Prostate gland (tissue), 2 donors: ENCODE data around the gene UNC5B. TPM values are rescaled to one million over a fixed set of nuclear protein-coding genes. Genes with fewer than 3 reads are reported as not detected.
A peak's percentile ranks its signal among the peaks of the same experiment; 100 is the strongest.

ENCODE experiments used
- DNase-seq: peaks from one replicate; pipeline ENCODE4 v3.0.0-alpha.2; 2019; ENCODE audit warnings: low spot score
- H3K27ac ChIP-seq, 2 donors: fragments of 200-600 bp; sonication (generic); 2 replicates each; pipeline ENCODE4 v1.5.1; 2017 to 2019
- H3K27me3 ChIP-seq: fragments of 200-600 bp; sonication (generic); replicated peaks from 2 replicates; pipeline ENCODE4 v1.5.1; 2019; ENCODE audit not compliant: insufficient read depth
- H3K36me3 ChIP-seq, 2 donors: fragments of 200-600 bp; sonication (generic); 1 replicate in 1 of 2; 2 replicates in 1 of 2; pipeline versions ENCODE4 v1.5.1 to v1.8.1; 2017 to 2019
- H3K4me1 ChIP-seq: fragments of 200-600 bp; sonication (generic); replicated peaks from 2 replicates; pipeline ENCODE4 v1.5.1; 2019
- H3K4me3 ChIP-seq, 2 donors: fragments of 200-600 bp; sonication (generic); 2 replicates each; pipeline ENCODE4 v1.5.1; 2017 to 2019
- H3K9me3 ChIP-seq: fragments of 200-600 bp; sonication (generic); 2 replicates; pipeline ENCODE4 v1.5.1; 2017
- CTCF ChIP-seq, 4 experiments: fragments of 200-600 bp in 2 of 4; fragments of 450-650 bp in 2 of 4; sonication (generic) in 2 of 4; IDR thresholded peaks; 1 replicate in 3 of 4; 2 replicates in 1 of 4; pipeline ENCODE4 v1.5.1; 2016 to 2019; ENCODE audit warnings: antibody characterized with exemption in 4 of 4, mild to moderate bottlenecking in 2 of 4, moderate library complexity in 2 of 4
- POLR2A ChIP-seq: fragments of 450-650 bp; IDR thresholded peaks from one replicate; pipeline ENCODE4 v1.6.1; 2016; ENCODE audit warnings: antibody characterized with exemption, mild to moderate bottlenecking
- POLR2AphosphoS5 ChIP-seq: sonication (generic); formaldehyde crosslinking; IDR thresholded peaks from one replicate; pipeline ENCODE4 v1.6.1; 2017; ENCODE audit warnings: antibody characterized with exemption
- WGBS: methylation state at CpG from one replicate; pipeline ENCODE4 v1.1.5; 2018; 5-methylcytosine and 5-hydroxymethylcytosine counted together
- intact Hi-C: fragments of 100-400 bp; cut with DNase I; formaldehyde crosslinking; loops from one replicate; pipeline ENCODE4 v1.14.2; 2022
- total RNA-seq, 2 donors: library from RNA; depleted of rRNA; stranded (reverse); fragments of >200 nt; gene quantifications; one replicate each; pipeline ENCODE4 v1.1.0, GENCODE V29; 2016

Gene UNC5B
- total RNA-seq, 2 donors from 2014 or later, result 12.8 to 58.4 TPM

GRCh38 chr10:71213127-71213621, 804 bp downstream of the UNC5B start:
- TF ChIP-seq POLR2AphosphoS5 (peak; percentile 60), CTCF (IDR thresholded peaks at IDR 0.05) (no peak), POLR2A (peak; percentile 68)
- Histone ChIP-seq H3K36me3 (no peaks in the 10 kb centered on the region), H3K4me1 (peaks cover 2% of the 10 kb centered on the region), H3K9me3 (no peaks in the 10 kb centered on the region), H3K27me3 (no peaks in the 10 kb centered on the region), H3K27ac (peak overlapping the region; percentile 80 to 81), H3K4me3 (peak overlapping the region; percentile 58 to 64)
- DNase-seq, result peak; percentile 87
- WGBS, result under 1% methylated on average over 29 of the region's 36 CpGs
- intact Hi-C loops, result loop anchor here (5.0 to 10.0 kb wide), 2 partner anchors 74 to 398 kb away; partner anchors contain the start of gene SGPL1

GRCh38 chr10:71213761-71214440, 1.5 kb downstream of the UNC5B start:
- WGBS, result 5% methylated on average over 33 of the region's 33 CpGs
- H3K9me3 ChIP-seq, result no peaks in the 10 kb centered on the region
- peak overlapping the region in 1 of 2 donors; percentile 81 for H3K27ac ChIP-seq
- intact Hi-C loops, result loop anchor here (5.0 to 10.0 kb wide), 2 partner anchors 73 to 399 kb away; partner anchors contain the start of gene SGPL1
- peaks cover 2% of the 10 kb centered on the region for H3K4me1 ChIP-seq
- DNase-seq, result no peak
- H3K4me3 ChIP-seq, result peak overlapping the region; percentile 58 to 64
- H3K27me3 ChIP-seq, result no peaks in the 10 kb centered on the region
- TF ChIP-seq POLR2AphosphoS5, result no peak
- TF ChIP-seq POLR2A, result peak; percentile 66
- no peak for TF ChIP-seq CTCF (IDR thresholded peaks at IDR 0.05)
- no peaks in the 10 kb centered on the region for H3K36me3 ChIP-seq

- Histone ChIP-seq H3K36me3 (no peaks in the 10 kb centered on the region), H3K4me3 (no peak overlapping the region), H3K27me3 (no peaks in the 10 kb centered on the region), H3K4me1 (peaks cover 2% of the 10 kb centered on the region), H3K9me3 (no peaks in the 10 kb centered on the region), H3K27ac (no peak overlapping the region)
- WGBS, result 88% methylated on average over 7 of the region's 7 CpGs
- TF ChIP-seq POLR2AphosphoS5 (no peak), CTCF (IDR thresholded peaks at IDR 0.05) (no peak), POLR2A (no peak)
- intact Hi-C loops, result loop anchor here (5.0 to 10.0 kb wide), 2 partner anchors 72 to 400 kb away; partner anchors contain the start of gene SGPL1
- DNase-seq, result no peak
These were observed 2.5 kb downstream of the UNC5B start for GRCh38 chr10:71214641-71215559.

- no peak for TF ChIP-seq POLR2AphosphoS5
- TF ChIP-seq POLR2A, result no peak
- no peak for TF ChIP-seq CTCF (IDR thresholded peaks at IDR 0.05)
- intact Hi-C loops, result loop anchor here (10.0 kb wide), 1 partner anchor 402 kb away; the partner anchor contains the start of gene SGPL1
- 81% methylated on average over 1 of the region's 1 CpG for WGBS
- peaks cover 2% of the 10 kb centered on the region for H3K4me1 ChIP-seq
- no peak overlapping the region for H3K4me3 ChIP-seq
- DNase-seq, result no peak
- H3K36me3 ChIP-seq, result no peaks in the 10 kb centered on the region
- H3K9me3 ChIP-seq, result no peaks in the 10 kb centered on the region
- no peaks in the 10 kb centered on the region for H3K27me3 ChIP-seq
- H3K27ac ChIP-seq, result peak overlapping the region; percentile 45 to 54
These were observed 4.0 kb downstream of the UNC5B start for GRCh38 chr10:71216363-71216695.
